Activated CD4-positive, alpha-beta memory T cell treated with anti-CD3 and anti-CD28 coated beads, Interleukin-2, amount 10 ng/mL, durations not matched to agents 7 days and 5 days (primary cell): ENCODE results near the gene CALHM3. TPM values are rescaled to one million over a fixed set of nuclear protein-coding genes. Genes with fewer than 3 reads are reported as not detected.
"Not testable (repeated sequence)": the region's sequence is repeated elsewhere in the genome, so short reads cannot be mapped to it uniquely, and the experiment has no call there.

Experiments
- CTCF ChIA-PET: fragments of 350-600 bp; sonication (Branson Sonifier 250); formaldehyde crosslinking; loops from one replicate; lab custom pipeline; 2021; ENCODE audit warnings: antibody characterized with exemption, inconsistent platforms; lab: Charles Lee
- POLR2A ChIA-PET: fragments of 350-600 bp; sonication (Branson Sonifier 250); formaldehyde crosslinking; loops from one replicate; lab custom pipeline; 2021; ENCODE audit warnings: antibody characterized with exemption; lab: Charles Lee
- DNase-seq: peaks from one replicate; pipeline ENCODE4 v3.0.0-alpha.2; 2020
- H3K27ac Mint-ChIP-seq: one replicate; pipeline ENCODE4 v1.8.0; 2021; ENCODE audit warnings: mild to moderate bottlenecking, mixed read lengths
- H3K27me3 Mint-ChIP-seq: one replicate; pipeline ENCODE4 v1.8.0; 2021; ENCODE audit warnings: mixed read lengths
- H3K36me3 Mint-ChIP-seq: one replicate; pipeline ENCODE4 v1.8.0; 2021; ENCODE audit warnings: low read depth, mixed read lengths
- H3K4me1 Mint-ChIP-seq: one replicate; pipeline ENCODE4 v1.8.0; 2021; ENCODE audit warnings: mixed read lengths
- H3K4me3 Mint-ChIP-seq: one replicate; pipeline ENCODE4 v1.8.0; 2021; ENCODE audit warnings: mild to moderate bottlenecking, mixed read lengths
- H3K9me3 Mint-ChIP-seq: one replicate; pipeline ENCODE4 v1.8.0; 2021; ENCODE audit warnings: mixed read lengths
- total RNA-seq, 2 experiments: library from RNA; stranded (reverse); gene quantifications; one replicate each; pipeline ENCODE4 v1.2.3, GENCODE V29; 2021

Gene CALHM3
- total RNA-seq, result under 1 TPM; 0.48 to 0.53 TPM

- no peak for DNase-seq
- ChIA-PET POLR2A (interaction anchor here (1.4 kb wide), 2 partner anchors 24 to 27 kb away, joined by 3 to 4 read pairs; partner anchors contain the start of gene CALHM2), CTCF (interaction anchor here (1.3 to 5.5 kb wide), 3 partner anchors 28 to 63 kb away, joined by 5 to 34 read pairs (median 6); partner anchors contain the start of gene CALHM2)
- H3K4me3 Mint-ChIP-seq, result no peak within 1 kb of the TSS
- no peaks in the 10 kb centered on the region for H3K36me3 Mint-ChIP-seq
- H3K4me1 Mint-ChIP-seq, result peaks cover 49% of the 10 kb centered on the region
- no peaks in the 10 kb centered on the region for H3K9me3 Mint-ChIP-seq
- no peaks in the 10 kb centered on the region for H3K27me3 Mint-ChIP-seq
- H3K27ac Mint-ChIP-seq, result no peak within 1 kb of the TSS
These were observed at the start of gene CALHM3 for GRCh38 chr10:103479135-103479534. Gene CALHM3, minus strand, starts transcription at chr10:103479240. Its CDS starts 208 bp downstream, at chr10:103479032.

GRCh38 chr10:103528549-103528948 lies 49.5 kb upstream of the CALHM3 start:
- H3K4me1 Mint-ChIP-seq, result no peaks in the 10 kb centered on the region
- peaks cover 40% of the 10 kb centered on the region for H3K27me3 Mint-ChIP-seq
- peaks cover 16% of the 10 kb centered on the region for H3K9me3 Mint-ChIP-seq
- ChIA-PET POLR2A (no interaction called here), CTCF (no interaction called here)
- no peaks in the 10 kb centered on the region for H3K36me3 Mint-ChIP-seq
- H3K27ac Mint-ChIP-seq, result no peak overlapping the region
- H3K4me3 Mint-ChIP-seq, result no peak overlapping the region
- no peak for DNase-seq

DNA sequence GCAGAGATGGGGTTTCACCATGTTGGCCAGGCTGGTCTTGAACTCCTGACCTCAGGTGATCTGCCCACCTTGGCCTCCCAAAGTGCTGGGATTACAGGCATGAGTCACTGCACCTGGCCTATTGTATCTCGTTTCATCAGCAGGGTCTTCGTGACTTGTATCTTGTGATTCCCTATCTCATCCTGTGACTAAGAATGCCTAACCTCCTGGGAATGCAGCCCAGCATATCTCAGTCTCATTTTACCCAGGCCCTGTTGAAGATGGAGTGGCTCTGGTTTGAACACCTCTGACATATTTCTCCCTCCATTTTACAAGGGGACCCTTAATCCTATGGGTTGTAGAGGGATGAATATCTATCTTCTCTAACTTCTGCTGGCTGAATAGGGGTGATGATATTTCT lies 48.4 kb upstream of the CALHM3 start:
- POLR2A ChIA-PET, CTCF ChIA-PET, H3K4me1 Mint-ChIP-seq, DNase-seq, H3K4me3 Mint-ChIP-seq, H3K36me3 Mint-ChIP-seq, H3K27ac Mint-ChIP-seq: not testable (repeated sequence)
- Mint-ChIP-seq H3K27me3 (peaks cover 42% of the 10 kb centered on the region), H3K9me3 (peaks cover 16% of the 10 kb centered on the region)

DNA sequence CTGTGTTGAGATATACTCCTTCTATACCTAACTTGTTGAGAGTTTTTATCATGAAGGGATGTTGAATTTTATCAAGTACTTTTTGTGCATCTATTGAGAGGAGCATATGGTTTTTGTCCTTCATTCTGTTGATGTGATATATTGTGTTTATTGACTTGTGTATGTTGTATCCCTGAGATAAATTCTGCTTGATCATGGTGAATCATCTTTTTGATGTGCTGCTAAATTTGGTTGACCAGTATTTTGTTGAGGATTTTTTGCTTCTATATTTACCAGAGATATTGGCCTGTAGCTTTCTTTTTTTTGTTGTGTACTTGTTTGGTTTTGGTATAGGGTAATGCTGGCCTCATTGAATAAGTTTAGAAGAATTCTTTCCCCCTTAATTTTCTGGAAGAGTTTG lies 46.9 kb upstream of the CALHM3 start:
- peaks cover 47% of the 10 kb centered on the region for H3K27me3 Mint-ChIP-seq
- peaks cover 11% of the 10 kb centered on the region for H3K9me3 Mint-ChIP-seq
- no peak for DNase-seq
- ChIA-PET POLR2A (no interaction called here), CTCF (no interaction called here)
- no peaks in the 10 kb centered on the region for H3K36me3 Mint-ChIP-seq
- H3K4me1 Mint-ChIP-seq, result no peaks in the 10 kb centered on the region
- no peak overlapping the region for H3K27ac Mint-ChIP-seq
- no peak overlapping the region for H3K4me3 Mint-ChIP-seq

DNA sequence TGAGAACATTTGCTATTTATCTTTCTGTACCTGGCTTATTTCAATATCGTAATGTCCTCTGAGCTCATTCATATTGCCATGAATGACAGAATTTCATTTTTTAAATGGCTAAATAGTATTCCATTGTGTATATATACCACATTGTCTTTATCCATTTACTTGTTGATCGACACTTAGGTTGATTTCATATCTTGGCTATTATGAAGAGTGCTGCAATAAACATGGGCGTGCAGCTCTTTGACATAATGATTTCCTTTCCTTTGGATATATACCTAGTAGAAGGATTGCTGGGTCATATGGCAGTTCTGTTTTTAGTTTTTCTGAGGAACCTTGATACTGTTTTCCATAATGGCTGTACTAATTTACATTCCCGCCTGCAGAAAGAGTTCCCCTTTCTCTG lies 44.6 kb upstream of the CALHM3 start:
- ChIA-PET CTCF (no interaction called here), POLR2A (interaction anchor here (1.0 kb wide), 1 partner anchor 609 kb away, joined by 3 read pairs; no protein-coding TSS in a partner anchor)
- no peaks in the 10 kb centered on the region for H3K36me3 Mint-ChIP-seq
- H3K27me3 Mint-ChIP-seq, result peaks cover 53% of the 10 kb centered on the region
- no peak for DNase-seq
- H3K9me3 Mint-ChIP-seq, result peaks cover 5% of the 10 kb centered on the region
- no peak overlapping the region for H3K4me3 Mint-ChIP-seq
- no peaks in the 10 kb centered on the region for H3K4me1 Mint-ChIP-seq
- no peak overlapping the region for H3K27ac Mint-ChIP-seq

- CTCF ChIA-PET, POLR2A ChIA-PET: not testable (repeated sequence)
- peaks cover 55% of the 10 kb centered on the region for H3K27me3 Mint-ChIP-seq
These were observed 43.0 kb upstream of the CALHM3 start for GRCh38 chr10:103522006-103522405.

DNA sequence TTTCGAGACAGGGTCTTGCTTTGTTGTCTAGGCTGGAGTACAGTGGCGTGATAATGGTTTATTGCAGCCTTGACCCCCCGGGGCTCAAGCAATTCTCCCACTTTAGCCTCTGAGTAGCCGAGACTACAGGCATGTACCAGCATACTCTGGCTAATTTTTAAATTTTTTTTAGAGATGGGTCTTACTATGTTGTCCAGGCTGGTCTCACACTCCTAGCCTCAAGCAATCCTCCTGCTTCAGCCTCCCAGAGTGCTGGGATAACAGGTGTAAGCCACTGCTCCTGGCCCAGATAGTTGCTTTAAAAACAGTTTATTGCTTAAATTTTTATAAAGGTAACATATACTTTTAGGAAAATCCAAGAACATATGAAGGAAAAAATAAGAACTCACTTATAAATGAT lies 40.8 kb upstream of the CALHM3 start:
- ChIA-PET CTCF (no interaction called here), POLR2A (no interaction called here)
- Mint-ChIP-seq H3K27me3 (peaks cover 45% of the 10 kb centered on the region), H3K4me1 (peaks cover 11% of the 10 kb centered on the region), H3K27ac (no peak overlapping the region), H3K36me3 (no peaks in the 10 kb centered on the region), H3K9me3 (no peaks in the 10 kb centered on the region), H3K4me3 (no peak overlapping the region)
- no peak for DNase-seq

More at GRCh38 chr10:103522006-103522405, 43.0 kb upstream of the CALHM3 start:
- H3K9me3 Mint-ChIP-seq, H3K4me3 Mint-ChIP-seq, DNase-seq, H3K36me3 Mint-ChIP-seq, H3K4me1 Mint-ChIP-seq, H3K27ac Mint-ChIP-seq: not testable (repeated sequence)

DNA sequence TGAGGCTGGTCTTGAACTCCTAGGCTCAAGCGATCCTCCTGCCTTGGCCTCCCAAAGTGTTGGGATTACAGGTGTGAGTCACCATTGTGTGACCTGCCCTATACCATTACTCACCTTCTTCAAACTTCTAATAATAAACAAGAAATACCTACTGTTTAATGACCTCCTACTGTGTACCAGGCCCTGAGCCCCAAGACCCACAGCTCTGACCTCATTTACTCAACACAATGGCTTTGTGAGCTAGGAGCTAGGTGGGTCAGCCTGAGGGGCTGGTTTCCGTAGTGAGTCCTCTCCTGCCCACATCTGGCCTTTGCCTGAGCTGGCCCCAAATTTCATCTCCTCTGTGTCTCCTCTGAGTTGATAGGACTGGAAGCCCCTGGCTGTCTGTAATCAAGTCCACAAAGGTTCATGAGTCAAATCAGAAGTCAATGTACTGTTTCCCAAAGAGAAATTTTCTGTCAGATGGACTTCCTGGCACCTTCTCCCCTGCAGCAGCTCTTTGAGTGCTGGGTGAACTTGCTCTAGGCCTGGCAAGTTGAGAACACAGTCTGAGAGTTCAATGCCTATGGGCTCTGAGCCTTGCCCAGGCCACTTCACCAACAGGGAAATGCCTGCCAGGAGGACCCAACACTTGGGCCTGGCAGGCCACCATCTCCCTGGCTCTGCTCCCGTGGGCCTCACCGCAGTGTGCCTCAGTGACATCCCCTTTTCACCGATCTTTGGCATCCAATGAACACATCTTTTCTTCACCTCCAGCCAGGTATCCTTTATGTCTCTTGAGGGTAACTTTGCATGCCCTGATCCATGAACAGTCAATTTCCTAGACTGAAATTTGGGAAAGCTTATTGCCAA lies 38.4 kb upstream of the CALHM3 start:
- ChIA-PET POLR2A (no interaction called here), CTCF (no interaction called here)
- peaks cover 11% of the 10 kb centered on the region for H3K4me1 Mint-ChIP-seq
- H3K36me3 Mint-ChIP-seq, result no peaks in the 10 kb centered on the region
- H3K27ac Mint-ChIP-seq, result no peak overlapping the region
- H3K4me3 Mint-ChIP-seq, result no peak overlapping the region
- H3K27me3 Mint-ChIP-seq, result peaks cover 31% of the 10 kb centered on the region
- DNase-seq, result no peak
- no peaks in the 10 kb centered on the region for H3K9me3 Mint-ChIP-seq

DNA sequence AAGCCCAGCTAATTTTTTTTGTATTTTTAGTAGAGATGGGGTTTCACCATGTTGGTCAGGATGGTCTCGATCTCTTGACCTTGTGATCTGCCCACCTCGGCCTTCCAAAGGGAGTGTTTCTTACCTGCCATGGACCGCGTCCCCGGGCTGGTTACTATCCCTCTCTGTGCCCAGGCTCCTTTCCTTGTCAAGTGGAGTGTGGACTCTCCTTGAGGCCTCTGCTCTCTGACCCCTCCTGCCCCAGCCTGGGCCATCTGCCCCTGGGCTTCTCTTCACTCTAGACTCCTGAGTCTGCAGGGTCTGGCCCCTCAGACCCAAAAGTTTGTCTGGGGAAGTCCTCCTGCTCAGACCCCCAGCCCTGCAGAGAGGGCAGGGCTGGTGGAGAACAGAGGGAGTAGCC lies 35.2 kb upstream of the CALHM3 start:
- Mint-ChIP-seq H3K9me3 (no peaks in the 10 kb centered on the region), H3K4me3 (no peak overlapping the region), H3K36me3 (no peaks in the 10 kb centered on the region), H3K27me3 (peaks cover 25% of the 10 kb centered on the region), H3K27ac (no peak overlapping the region), H3K4me1 (peaks cover 11% of the 10 kb centered on the region)
- CTCF ChIA-PET, result no interaction called here
- POLR2A ChIA-PET, result no interaction called here
- no peak for DNase-seq

DNA sequence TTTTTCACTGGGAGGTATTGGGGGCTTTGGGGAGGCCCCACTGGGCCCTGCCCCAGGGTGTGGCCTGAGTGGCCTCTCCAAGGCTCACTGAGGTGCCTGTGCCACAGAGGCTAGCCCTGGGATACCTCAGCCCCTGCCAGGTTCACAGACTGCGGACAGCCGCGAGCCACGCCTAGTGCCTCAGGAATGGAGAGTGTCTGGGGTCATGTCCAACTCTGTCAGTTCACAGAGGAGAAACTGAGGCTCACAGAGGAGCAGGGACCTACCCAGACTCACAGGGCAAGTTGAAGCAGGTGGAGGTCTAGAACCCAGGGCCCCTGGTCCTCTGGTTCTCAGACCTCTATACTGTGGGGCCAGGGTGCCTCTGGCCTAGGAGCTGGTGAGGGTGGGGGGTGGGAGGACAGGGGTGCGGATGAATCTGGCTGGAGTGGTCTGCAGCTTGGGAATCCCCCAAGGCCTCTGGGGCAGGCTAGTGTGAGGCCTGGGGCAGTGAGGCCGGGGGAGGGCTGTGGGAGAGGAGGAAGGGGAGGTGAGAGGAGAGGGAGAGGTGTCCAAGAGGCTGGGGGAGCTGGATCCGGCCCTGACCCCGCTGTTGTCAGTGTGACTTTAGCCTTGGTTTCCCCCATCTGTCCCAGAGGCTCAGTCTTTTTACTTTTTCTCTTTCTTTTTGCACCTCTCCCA lies 34.5 kb upstream of the CALHM3 start:
- H3K4me1 Mint-ChIP-seq, result peaks cover 11% of the 10 kb centered on the region
- H3K9me3 Mint-ChIP-seq, result no peaks in the 10 kb centered on the region
- no peak overlapping the region for H3K4me3 Mint-ChIP-seq
- POLR2A ChIA-PET, result interaction anchor here (0.6 kb wide), 1 partner anchor 659 kb away, joined by 5 read pairs; the partner anchor contains the start of gene BORCS7
- CTCF ChIA-PET, result no interaction called here
- DNase-seq, result no peak
- no peaks in the 10 kb centered on the region for H3K36me3 Mint-ChIP-seq
- no peak overlapping the region for H3K27ac Mint-ChIP-seq
- H3K27me3 Mint-ChIP-seq, result peaks cover 25% of the 10 kb centered on the region

- no peaks in the 10 kb centered on the region for H3K9me3 Mint-ChIP-seq
- no peak overlapping the region for H3K27ac Mint-ChIP-seq
- peaks cover 30% of the 10 kb centered on the region for H3K27me3 Mint-ChIP-seq
- no peak overlapping the region for H3K4me3 Mint-ChIP-seq
- peaks cover 8% of the 10 kb centered on the region for H3K4me1 Mint-ChIP-seq
- CTCF ChIA-PET, result no interaction called here
- H3K36me3 Mint-ChIP-seq, result no peaks in the 10 kb centered on the region
- no peak for DNase-seq
- POLR2A ChIA-PET, result interaction anchor here (0.6 kb wide), 1 partner anchor 659 kb away, joined by 5 read pairs; the partner anchor contains the start of gene BORCS7
These were observed 33.7 kb upstream of the CALHM3 start for GRCh38 chr10:103512591-103513379.

GRCh38 chr10:103512166-103512565 lies 33.1 kb upstream of the CALHM3 start:
- Mint-ChIP-seq H3K27me3 (peaks cover 36% of the 10 kb centered on the region), H3K27ac (no peak overlapping the region), H3K36me3 (no peaks in the 10 kb centered on the region), H3K4me1 (peaks cover 7% of the 10 kb centered on the region), H3K9me3 (no peaks in the 10 kb centered on the region), H3K4me3 (no peak overlapping the region)
- no peak for DNase-seq
- POLR2A ChIA-PET, result no interaction called here
- CTCF ChIA-PET, result no interaction called here
